Measurements from ENCODE around the gene BICC1. TPM values are rescaled to one million over a fixed set of nuclear protein-coding genes. Genes with fewer than 3 reads are reported as not detected.

BICC1 gene
- total and polyA plus RNA-seq, 2 donors (not counting 3 experiments of a cell fraction or from before 2014, with no cell fraction given), result 0.06 to 0.29 TPM

GRCh38 chr10:58727633-58728032 is 215.0 kb downstream of the BICC1 start:
- FAIRE-seq (no peak), DNase-seq (ENCODE audit: low read depth, low spot score) (no peak)
- TF ChIP-seq MAX (IDR thresholded peaks at IDR 0.05; ENCODE audit: insufficient read depth, insufficient read length) (no peak), EZH2 (IDR thresholded peaks at IDR 0.05; ENCODE audit: borderline replicate concordance, low read depth, low read length, severe bottlenecking) (no peak), FOS (IDR thresholded peaks at IDR 0.05; ENCODE audit: borderline replicate concordance, insufficient read depth, low read length) (no peak), POLR2A (IDR thresholded peaks at IDR 0.05; ENCODE audit: low read depth, low read length) (no peak), CTCF (IDR thresholded peaks at IDR 0.05; ENCODE audit: extremely low read depth in 1 of 2, insufficient read depth in 1 of 2, low read depth in 1 of 2, low read length in 2 of 2) (no peak), JUN (IDR thresholded peaks at IDR 0.05; ENCODE audit: borderline replicate concordance, insufficient read depth, insufficient read length, low read depth) (no peak), POLR2AphosphoS5 (IDR thresholded peaks at IDR 0.05; ENCODE audit: insufficient read depth, low read depth, low read length) (no peak), MYC (IDR thresholded peaks at IDR 0.05; ENCODE audit: low read depth, low read length) (no peak), GATA2 (IDR thresholded peaks at IDR 0.05; ENCODE audit: insufficient read depth, insufficient read length, low read depth, low read length) (no peak)
- no peaks in the 10 kb centered on the region for H3K4me1 ChIP-seq (ENCODE audit: control insufficient read depth, extremely low read depth, insufficient read depth, low read length)
- no peaks in the 10 kb centered on the region for H3K27me3 ChIP-seq (ENCODE audit: control insufficient read depth in 2 of 2, insufficient read depth in 2 of 2, low read length in 2 of 2)
- H3K4me3 ChIP-seq (replicated peaks in 1 of 3; ENCODE audit: insufficient read depth in 1 of 3, low read depth in 1 of 3, low read length in 3 of 3), result no peak overlapping the region
- dilution Hi-C loops (cut with MboI; ENCODE audit: extremely low pct_ligation_motif_present, low sequenced_read_pairs), result no loop called here
- no peak overlapping the region for H3K9ac ChIP-seq (replicated peaks; ENCODE audit: extremely low read depth, insufficient read depth, low read length)
- ChIA-PET POLR2A (no interaction called here), CTCF (no interaction called here)
- intact Hi-C loops (cut with micrococcal nuclease), result no loop called here
- H3K27ac ChIP-seq (ENCODE audit: insufficient read depth, low read depth, low read length), result no peak overlapping the region
- no peaks in the 10 kb centered on the region for H3K36me3 ChIP-seq (ENCODE audit: control insufficient read depth in 2 of 2, extremely low read depth in 1 of 2, insufficient read depth in 2 of 2, low read length in 2 of 2)
- H2AFZ ChIP-seq (ENCODE audit: low read depth, low read length), result no peak overlapping the region
- no peaks in the 10 kb centered on the region for H4K20me1 ChIP-seq (replicated peaks; ENCODE audit: control insufficient read depth, extremely low read depth, insufficient read depth, low read length)
- H3K4me2 ChIP-seq (ENCODE audit: insufficient read depth, low read length), result no peak overlapping the region
- BruUV-seq (replicated peaks), result no TSS peak
- H3K9me1 ChIP-seq (replicated peaks; ENCODE audit: control insufficient read depth, extremely low read depth, insufficient read depth, low read length), result no peaks in the 10 kb centered on the region
- no peaks in the 10 kb centered on the region for H3K9me3 ChIP-seq (replicated peaks; ENCODE audit: control insufficient read depth, insufficient read depth, low read length)
- H3K79me2 ChIP-seq (ENCODE audit: control insufficient read depth, insufficient read depth, low read length), result no peaks in the 10 kb centered on the region
